ENCODE data around the gene ADCY5.

DNA sequence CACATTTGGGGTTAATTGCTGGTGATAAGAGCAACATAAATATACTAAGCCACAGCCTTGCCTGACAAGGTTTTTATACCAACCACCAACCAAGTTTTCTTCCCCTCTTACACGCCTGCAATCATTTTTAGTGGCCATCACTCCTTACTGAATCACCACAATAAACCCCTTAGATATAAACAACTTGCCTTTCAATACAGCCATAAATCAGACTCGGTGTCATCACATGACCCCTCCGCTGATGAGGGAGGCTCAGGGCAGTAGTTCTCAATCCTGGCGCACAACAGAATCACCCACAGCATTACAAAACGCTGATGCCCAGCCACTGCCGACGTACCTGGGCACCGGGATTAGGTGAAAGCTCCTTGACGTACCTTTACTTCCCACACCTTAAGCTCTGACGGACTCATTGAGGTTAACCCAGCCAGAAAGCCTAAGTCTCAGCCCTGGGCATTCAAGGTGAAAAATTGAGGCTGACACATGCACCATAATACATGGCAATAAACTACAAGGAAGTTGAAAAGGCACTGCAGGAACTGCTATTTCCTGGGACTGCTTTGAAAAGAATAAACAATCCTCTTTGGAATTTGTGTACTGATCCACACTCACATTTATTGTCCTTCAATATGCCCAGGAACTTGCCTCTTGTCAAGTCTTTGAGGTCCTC is 17.1 kb downstream of the ADCY5 start:
- TF ChIP-seq, protein P1, sequence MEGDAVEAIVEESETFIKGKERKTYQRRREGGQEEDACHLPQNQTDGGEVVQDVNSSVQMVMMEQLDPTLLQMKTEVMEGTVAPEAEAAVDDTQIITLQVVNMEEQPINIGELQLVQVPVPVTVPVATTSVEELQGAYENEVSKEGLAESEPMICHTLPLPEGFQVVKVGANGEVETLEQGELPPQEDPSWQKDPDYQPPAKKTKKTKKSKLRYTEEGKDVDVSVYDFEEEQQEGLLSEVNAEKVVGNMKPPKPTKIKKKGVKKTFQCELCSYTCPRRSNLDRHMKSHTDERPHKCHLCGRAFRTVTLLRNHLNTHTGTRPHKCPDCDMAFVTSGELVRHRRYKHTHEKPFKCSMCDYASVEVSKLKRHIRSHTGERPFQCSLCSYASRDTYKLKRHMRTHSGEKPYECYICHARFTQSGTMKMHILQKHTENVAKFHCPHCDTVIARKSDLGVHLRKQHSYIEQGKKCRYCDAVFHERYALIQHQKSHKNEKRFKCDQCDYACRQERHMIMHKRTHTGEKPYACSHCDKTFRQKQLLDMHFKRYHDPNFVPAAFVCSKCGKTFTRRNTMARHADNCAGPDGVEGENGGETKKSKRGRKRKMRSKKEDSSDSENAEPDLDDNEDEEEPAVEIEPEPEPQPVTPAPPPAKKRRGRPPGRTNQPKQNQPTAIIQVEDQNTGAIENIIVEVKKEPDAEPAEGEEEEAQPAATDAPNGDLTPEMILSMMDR (conservative IDR thresholded peaks at IDR 0.05): no peak
- no peak for TF ChIP-seq ZFX (IDR thresholded peaks at IDR 0.05)
